Caco-2 (cell line): Measurements from ENCODE around the gene EML3. TPM values are rescaled to one million over a fixed set of nuclear protein-coding genes. Genes with fewer than 3 reads are reported as not detected.

Experiments
- BruUV-seq: library from RNA; stranded (reverse); fragments of 400-500 nt; replicated peaks from 2 replicates; lab custom pipeline; 2021; lab: Mats Ljungman, UMichigan
- CTCF ChIA-PET: fragments of 300-600 bp; sonication (Branson Sonifier 250); formaldehyde crosslinking; loops from one replicate; lab custom pipeline; 2022; ENCODE audit warnings: antibody characterized with exemption; lab: Charles Lee
- POLR2A ChIA-PET: fragments of 300-600 bp; sonication (Branson Sonifier 250); formaldehyde crosslinking; loops from one replicate; lab custom pipeline; 2022; ENCODE audit warnings: antibody characterized with exemption; lab: Charles Lee
- DNase-seq, 2 experiments: peaks; one replicate each; pipeline versions ENCODE4 v3.0.0 to v3.0.0-alpha.2; 2020 to 2022
- H3K27me3 ChIP-seq: replicated peaks from 2 replicates; pipeline ENCODE4 v1.6.0; 2011; ENCODE audit warnings: low read length; ENCODE audit not compliant: control insufficient read depth, insufficient read depth
- H3K36me3 ChIP-seq: 2 replicates; pipeline ENCODE4 v1.5.1; 2011; ENCODE audit warnings: low read length; ENCODE audit not compliant: control insufficient read depth, insufficient read depth
- H3K4me1 ChIP-seq: fragments of 250-450 bp; sonication (Bioruptor Pico); 2 replicates; pipeline ENCODE4 v1.5.1; 2020; ENCODE audit warnings: mild to moderate bottlenecking
- H3K4me3 ChIP-seq: 2 replicates; pipeline ENCODE4 v1.5.1; 2011; ENCODE audit warnings: low read depth, mild to moderate bottlenecking, control low read depth, low read length
- H3K9me3 ChIP-seq: fragments of 250-450 bp; sonication (Bioruptor Pico); 2 replicates; pipeline ENCODE4 v1.5.1; 2020; ENCODE audit warnings: mild to moderate bottlenecking, moderate library complexity
- H3K27ac Mint-ChIP-seq: one replicate; pipeline ENCODE4 v1.8.0; 2022; ENCODE audit warnings: mixed read lengths; ENCODE audit not compliant: unreplicated experiment
- H3K27me3 Mint-ChIP-seq: one replicate; pipeline ENCODE4 v1.8.0; 2022; ENCODE audit warnings: mixed read lengths; ENCODE audit not compliant: insufficient read depth, unreplicated experiment
- H3K36me3 Mint-ChIP-seq: one replicate; pipeline ENCODE4 v1.8.0; 2022; ENCODE audit warnings: mild to moderate bottlenecking, mixed read lengths; ENCODE audit not compliant: insufficient read depth, unreplicated experiment
- H3K4me1 Mint-ChIP-seq: one replicate; pipeline ENCODE4 v1.8.0; 2022; ENCODE audit warnings: low read depth, mixed read lengths; ENCODE audit not compliant: unreplicated experiment
- H3K4me3 Mint-ChIP-seq: one replicate; pipeline ENCODE4 v1.8.0; 2022; ENCODE audit warnings: mild to moderate bottlenecking, moderate library complexity, mixed read lengths; ENCODE audit not compliant: unreplicated experiment
- H3K9me3 Mint-ChIP-seq: one replicate; pipeline ENCODE4 v1.8.0; 2022; ENCODE audit warnings: mixed read lengths; ENCODE audit not compliant: unreplicated experiment
- intact Hi-C: fragments of 100-400 bp; cut with micrococcal nuclease; formaldehyde crosslinking; loops from one replicate; pipeline ENCODE4 v1.10.0; 2022; ENCODE audit not compliant: unreplicated experiment
- total RNA-seq: library from RNA; stranded (reverse); gene quantifications from 2 replicates; pipeline ENCODE4 v1.2.3, GENCODE V29; 2022
- TF ChIP-seq, protein P1 (sequence below), 2 experiments: fragments of 200-600 bp in 1 of 2; IDR thresholded peaks; 1 replicate in 1 of 2; 2 replicates in 1 of 2; pipeline versions ENCODE4 v1.5.1 to v1.8.0; 2011 to 2022; ENCODE audit warnings: antibody characterized with exemption in 1 of 2, control low read depth in 1 of 2, inconsistent platforms in 1 of 2, low read depth in 1 of 2, low read length in 1 of 2, mild to moderate bottlenecking in 1 of 2, moderate library complexity in 1 of 2; ENCODE audit not compliant: insufficient read depth in 1 of 2, severe bottlenecking in 1 of 2, unreplicated experiment in 1 of 2

The EML3 gene
- total RNA-seq, 1 experiment from 2014 or later = 61.2 TPM

GRCh38 chr11:62574363-62575071, 38.1 kb downstream of the EML3 start:
- CTCF ChIA-PET = interaction anchor here (0.5 to 2.1 kb wide), 21 partner anchors 9 to 212 kb away, joined by 3 to 29 read pairs (median 5); partner anchors contain the start of genes B3GAT3, C11orf98, CSKMT and HNRNPUL2
- peak overlapping the region; percentile 97 for H3K4me3 Mint-ChIP-seq
- no peaks in the 10 kb centered on the region for H3K27me3 ChIP-seq
- peaks cover 25% of the 10 kb centered on the region for H3K4me1 ChIP-seq
- no peaks in the 10 kb centered on the region for H3K9me3 Mint-ChIP-seq
- no peaks in the 10 kb centered on the region for H3K27me3 Mint-ChIP-seq
- H3K36me3 ChIP-seq = peaks cover 6% of the 10 kb centered on the region; the same call in 1 of the 2 replicates
- TSS peak; percentile 85 for BruUV-seq
- intact Hi-C loops = no loop called here
- peaks cover 94% of the 10 kb centered on the region for H3K36me3 Mint-ChIP-seq
- H3K9me3 ChIP-seq = no peaks in the 10 kb centered on the region
- DNase-seq = no peak
- TF ChIP-seq, protein P1, sequence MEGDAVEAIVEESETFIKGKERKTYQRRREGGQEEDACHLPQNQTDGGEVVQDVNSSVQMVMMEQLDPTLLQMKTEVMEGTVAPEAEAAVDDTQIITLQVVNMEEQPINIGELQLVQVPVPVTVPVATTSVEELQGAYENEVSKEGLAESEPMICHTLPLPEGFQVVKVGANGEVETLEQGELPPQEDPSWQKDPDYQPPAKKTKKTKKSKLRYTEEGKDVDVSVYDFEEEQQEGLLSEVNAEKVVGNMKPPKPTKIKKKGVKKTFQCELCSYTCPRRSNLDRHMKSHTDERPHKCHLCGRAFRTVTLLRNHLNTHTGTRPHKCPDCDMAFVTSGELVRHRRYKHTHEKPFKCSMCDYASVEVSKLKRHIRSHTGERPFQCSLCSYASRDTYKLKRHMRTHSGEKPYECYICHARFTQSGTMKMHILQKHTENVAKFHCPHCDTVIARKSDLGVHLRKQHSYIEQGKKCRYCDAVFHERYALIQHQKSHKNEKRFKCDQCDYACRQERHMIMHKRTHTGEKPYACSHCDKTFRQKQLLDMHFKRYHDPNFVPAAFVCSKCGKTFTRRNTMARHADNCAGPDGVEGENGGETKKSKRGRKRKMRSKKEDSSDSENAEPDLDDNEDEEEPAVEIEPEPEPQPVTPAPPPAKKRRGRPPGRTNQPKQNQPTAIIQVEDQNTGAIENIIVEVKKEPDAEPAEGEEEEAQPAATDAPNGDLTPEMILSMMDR (IDR thresholded peaks at IDR 0.05; ENCODE audit: insufficient read depth in 1 of 2, low read depth in 1 of 2, low read length in 1 of 2, severe bottlenecking in 1 of 2, unreplicated experiment in 1 of 2) = no peak
- peaks cover 56% of the 10 kb centered on the region for H3K4me1 Mint-ChIP-seq
- peak overlapping the region; percentile 62 for H3K4me3 ChIP-seq
- POLR2A ChIA-PET = interaction anchor here (0.5 to 2.1 kb wide), 40 partner anchors 8 to 282 kb away, joined by 3 to 116 read pairs (median 5); partner anchors contain the start of genes AHNAK, B3GAT3, C11orf98 and CSKMT
- H3K27ac Mint-ChIP-seq = peak overlapping the region; percentile 100

GRCh38 chr11:62573592-62574362, 38.8 kb downstream of the EML3 start, which contains the start of gene EEF1G:
EEF1G (minus strand) TSS chr11:62573891; CDS start chr11:62573842, 49 bp downstream.
- peak within 1 kb of the TSS; percentile 100 for H3K27ac Mint-ChIP-seq
- BruUV-seq = no TSS peak
- no peaks in the 10 kb centered on the region for H3K9me3 Mint-ChIP-seq
- POLR2A ChIA-PET = interaction anchor here (0.5 to 2.1 kb wide), 43 partner anchors 8 to 282 kb away, joined by 3 to 116 read pairs (median 5); partner anchors contain the start of genes AHNAK, B3GAT3, C11orf98 and CSKMT
- H3K27me3 ChIP-seq = no peaks in the 10 kb centered on the region
- H3K4me3 Mint-ChIP-seq = peak within 1 kb of the TSS; percentile 97
- peaks cover 25% of the 10 kb centered on the region for H3K4me1 ChIP-seq
- H3K4me1 Mint-ChIP-seq = peaks cover 56% of the 10 kb centered on the region
- H3K9me3 ChIP-seq = no peaks in the 10 kb centered on the region
- CTCF ChIA-PET = interaction anchor here (0.5 to 2.1 kb wide), 22 partner anchors 8 to 325 kb away, joined by 3 to 29 read pairs (median 5); partner anchors contain the start of genes B3GAT3, C11orf98, CSKMT and HNRNPUL2
- H3K27me3 Mint-ChIP-seq = no peaks in the 10 kb centered on the region
- peaks cover 95% of the 10 kb centered on the region for H3K36me3 Mint-ChIP-seq
- peak; percentile 100 for DNase-seq
- intact Hi-C loops = loop anchor here (1.0 kb wide), 1 partner anchor 18 kb away; the partner anchor contains the start of gene TUT1
- peaks cover 6% of the 10 kb centered on the region; the same call in 1 of the 2 replicates for H3K36me3 ChIP-seq
- TF ChIP-seq, protein P1 (IDR thresholded peaks at IDR 0.05; ENCODE audit: insufficient read depth in 1 of 2, low read depth in 1 of 2, low read length in 1 of 2, severe bottlenecking in 1 of 2, unreplicated experiment in 1 of 2) = no peak
- peak within 1 kb of the TSS; percentile 62 for H3K4me3 ChIP-seq
